Activated CD8-positive, alpha-beta memory T cell treated with anti-CD3 and anti-CD28 coated beads, Interleukin-2, amount 50 U/mL, for 1 hour (primary cell): ENCODE data around the gene SLC16A9.

Source experiments
- DNase-seq: peaks from one replicate; pipeline ENCODE4 v3.0.0-alpha.2; 2020; ENCODE audit errors: extremely low read depth

The SLC16A9 gene

GRCh38 chr10:59718257-59718656 lies 8.6 kb upstream of the SLC16A9 start:
- DNase-seq: no peak

- DNase-seq: no peak
These were observed 3.7 kb upstream of the SLC16A9 start for GRCh38 chr10:59713196-59713821.

GRCh38 chr10:59711871-59712494 lies 2.3 kb upstream of the SLC16A9 start:
- DNase-seq: no peak

DNA sequence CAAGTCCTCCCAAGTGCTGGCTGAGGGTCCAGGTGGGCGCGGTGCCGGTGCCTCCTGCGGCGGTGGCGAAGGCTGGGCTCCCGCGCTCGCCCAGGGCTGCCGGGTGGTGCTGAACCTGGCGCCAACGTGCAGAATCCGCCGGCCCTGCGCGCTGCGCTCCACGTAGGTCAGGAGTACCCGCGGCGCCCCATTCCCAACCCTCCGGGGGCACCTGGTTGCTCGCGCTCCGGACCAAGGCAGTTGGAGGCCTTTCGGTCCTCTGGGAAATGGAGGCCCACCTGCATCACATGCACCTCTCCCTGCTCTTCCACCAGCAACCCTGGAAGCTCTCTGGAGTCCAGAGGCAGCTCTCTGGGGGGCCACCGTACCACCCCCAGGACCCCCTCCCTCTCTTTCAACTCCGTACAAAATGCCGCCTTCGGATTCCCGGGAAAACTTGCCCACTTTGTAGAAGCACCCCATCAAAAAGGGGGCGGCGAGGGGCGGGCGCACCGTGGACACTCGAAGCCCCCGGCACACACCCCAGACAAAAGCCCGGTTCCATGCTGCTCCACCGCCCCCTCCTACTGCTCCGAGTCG lies 745 bp downstream of the SLC16A9 start:
- DNase-seq: no peak

DNA sequence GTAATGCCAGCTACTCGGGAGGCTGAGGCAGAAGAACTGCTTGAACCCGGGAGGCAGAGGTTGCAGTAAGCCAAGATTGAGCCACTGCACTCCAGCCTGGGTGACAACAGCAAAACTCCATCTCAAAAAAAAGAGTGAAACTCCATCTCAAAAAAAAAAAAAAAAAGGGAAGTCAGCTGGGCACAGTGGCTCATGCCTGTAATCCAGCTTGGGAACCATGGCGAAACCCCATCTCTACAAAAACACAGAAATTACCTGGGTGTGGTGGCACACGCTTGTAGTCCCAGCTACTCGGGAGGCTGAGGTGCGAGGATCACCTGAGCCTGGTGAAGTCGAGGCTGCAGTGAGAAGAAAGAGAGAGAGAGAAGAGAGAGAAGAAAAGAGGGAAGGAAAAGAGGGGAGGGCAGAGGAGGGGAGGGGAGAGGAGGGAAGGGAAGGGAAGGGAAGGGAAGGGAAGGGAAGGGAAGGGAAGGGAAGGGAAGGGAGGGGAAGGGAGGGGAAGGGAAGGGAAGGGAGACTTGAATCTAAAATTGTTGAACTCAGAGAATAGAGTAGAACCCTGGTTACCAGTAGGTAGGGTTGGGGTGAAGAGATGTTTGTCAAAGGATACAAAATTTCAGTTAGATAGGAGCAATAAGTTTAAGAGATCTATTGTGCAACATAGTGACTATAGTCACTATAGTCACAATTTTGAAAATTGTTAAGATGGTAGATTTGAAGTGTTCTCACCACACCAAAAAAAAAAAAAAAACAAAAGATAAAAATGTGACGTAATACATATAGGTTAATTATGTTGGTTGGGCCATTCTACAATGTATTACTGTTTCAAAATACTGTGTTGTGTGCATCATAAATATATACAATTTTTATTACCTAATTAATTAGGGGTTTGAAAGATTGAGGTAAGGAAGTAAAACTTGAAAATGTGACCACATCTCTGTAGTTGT lies 2.5 kb downstream of the SLC16A9 start:
- DNase-seq: no peak

DNA sequence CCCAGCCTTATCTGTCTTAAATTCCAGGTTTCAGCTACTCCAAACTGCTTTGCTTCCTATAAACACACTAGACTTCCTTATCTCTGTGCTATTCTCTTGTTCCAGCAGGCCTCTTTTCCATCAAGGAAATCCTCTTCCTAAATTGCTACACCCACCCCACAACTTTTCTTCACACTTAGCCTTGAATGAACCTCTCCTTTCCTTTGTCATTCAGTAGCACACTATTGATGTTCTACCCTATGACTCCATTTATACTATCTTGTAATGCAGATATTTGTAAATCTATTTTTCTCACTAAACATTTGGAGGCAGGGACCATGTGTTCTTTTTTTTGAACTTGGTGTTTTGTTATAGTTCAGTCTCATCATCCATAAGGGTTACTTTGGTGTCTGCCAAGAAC lies 3.7 kb downstream of the SLC16A9 start:
- DNase-seq: no peak

DNA sequence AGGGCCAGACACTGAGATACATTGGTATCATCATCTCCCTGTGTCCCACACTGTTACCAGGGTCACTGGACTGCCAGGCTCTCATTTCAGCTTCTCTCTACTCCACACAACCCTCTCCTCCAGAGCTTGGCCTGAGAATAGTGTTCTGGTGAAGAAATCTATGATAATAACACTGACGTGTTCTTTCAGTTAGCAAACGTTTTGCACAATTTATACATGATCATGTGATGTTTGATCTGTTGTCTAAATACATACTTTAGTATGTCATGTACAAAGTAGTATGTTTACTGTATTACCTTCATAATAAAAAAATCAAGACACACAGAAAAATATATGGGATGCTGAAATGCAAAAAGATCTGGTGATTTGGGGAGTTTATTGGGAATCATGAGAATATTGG lies 5.0 kb downstream of the SLC16A9 start:
- no peak for DNase-seq

DNA sequence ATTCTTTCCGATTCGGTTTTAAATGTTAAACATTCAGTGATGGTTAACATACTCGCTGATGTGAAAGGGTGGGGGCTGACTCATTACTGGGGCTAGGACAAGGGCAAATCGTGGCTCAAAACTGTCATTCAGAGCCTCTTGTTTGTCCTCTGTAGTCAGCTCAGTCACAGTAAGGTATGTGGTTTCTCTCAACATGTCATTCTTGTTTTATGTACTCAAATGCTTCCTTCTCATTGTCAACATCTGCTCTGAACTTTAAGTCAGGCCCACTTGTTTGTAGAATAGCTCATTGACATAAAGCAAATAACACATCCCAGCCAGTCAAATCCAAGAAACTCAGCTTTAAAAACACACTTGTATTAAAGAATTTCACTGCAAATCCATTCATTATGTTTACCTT lies 7.3 kb downstream of the SLC16A9 start:
- DNase-seq: no peak

DNA sequence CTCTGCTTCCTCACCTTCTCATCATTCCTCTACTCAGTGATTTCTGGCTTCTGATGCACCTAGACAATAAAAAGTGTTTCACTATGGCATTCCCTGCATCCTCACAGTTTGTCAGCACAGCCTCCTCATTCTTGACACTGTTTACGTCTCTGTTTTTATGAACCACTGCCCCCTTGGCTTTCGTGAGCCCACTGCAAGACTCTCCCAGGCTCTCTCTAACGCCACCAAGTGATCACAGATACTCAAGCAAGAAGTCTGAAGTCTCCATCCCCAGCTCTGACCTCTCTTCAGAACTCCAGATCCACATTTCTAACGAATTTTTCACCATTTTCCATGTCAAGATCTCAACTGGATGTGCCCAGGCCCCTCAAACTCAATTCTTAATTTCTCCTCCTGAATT lies 8.9 kb downstream of the SLC16A9 start:
- DNase-seq: no peak

DNA sequence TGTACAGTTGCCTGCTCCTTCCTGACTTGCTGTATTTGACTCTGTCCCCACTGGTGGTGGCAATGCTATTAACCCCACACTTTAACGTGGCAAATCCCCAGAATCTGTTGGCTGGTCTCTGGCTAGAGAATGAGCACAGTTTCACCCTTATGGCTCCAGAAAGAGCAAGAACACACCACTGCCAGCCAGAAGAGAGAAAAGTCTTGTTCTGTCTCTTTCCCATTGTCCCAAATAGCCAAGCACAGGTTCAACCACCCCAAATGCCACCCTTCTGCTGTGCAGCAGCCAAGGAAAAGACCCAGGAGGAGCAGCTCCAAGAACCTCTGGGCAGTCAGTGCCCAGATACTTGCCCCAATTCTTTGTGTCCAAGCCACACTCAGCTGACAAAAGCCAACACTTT lies 11.3 kb downstream of the SLC16A9 start:
- no peak for DNase-seq

GRCh38 chr10:59695637-59696036 lies 14.0 kb downstream of the SLC16A9 start:
- DNase-seq: no peak

DNA sequence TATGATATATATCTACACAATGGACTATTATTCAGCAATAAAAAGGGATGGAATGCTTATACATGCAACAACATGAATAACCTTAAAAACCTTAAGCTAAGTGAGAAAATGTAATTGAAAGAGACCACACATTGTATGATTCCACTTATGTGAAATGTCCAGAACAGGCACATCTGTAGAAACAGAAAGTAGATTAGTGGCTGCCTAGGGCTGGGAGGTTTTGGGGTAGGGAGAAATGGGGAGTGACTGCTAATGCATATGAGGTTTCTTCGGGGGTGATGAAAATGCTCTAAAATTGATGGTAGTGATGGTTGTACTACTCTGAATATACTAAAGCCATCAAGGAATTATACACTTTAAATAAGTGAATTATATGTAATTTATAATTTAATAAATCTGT lies 14.7 kb downstream of the SLC16A9 start:
- DNase-seq: no peak

DNA sequence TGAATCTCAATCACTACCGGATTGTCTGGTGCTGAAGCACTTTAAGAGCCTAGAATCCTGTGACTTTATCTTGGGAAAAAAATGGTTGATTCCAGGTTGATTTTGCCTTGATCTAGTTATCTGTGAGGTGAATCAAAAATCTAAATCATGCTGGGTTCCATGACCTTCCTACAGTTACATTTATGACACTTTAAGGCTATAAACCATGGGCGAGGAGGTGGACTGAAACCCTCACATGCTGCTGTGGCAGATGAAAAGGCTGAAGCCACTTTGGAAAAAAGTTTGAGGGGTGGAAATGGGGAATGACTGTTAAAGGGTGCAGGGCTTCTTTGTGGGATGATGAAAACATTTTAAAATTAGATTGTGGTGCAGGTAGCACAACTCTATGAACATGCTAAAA lies 17.5 kb downstream of the SLC16A9 start:
- DNase-seq: no peak

DNA sequence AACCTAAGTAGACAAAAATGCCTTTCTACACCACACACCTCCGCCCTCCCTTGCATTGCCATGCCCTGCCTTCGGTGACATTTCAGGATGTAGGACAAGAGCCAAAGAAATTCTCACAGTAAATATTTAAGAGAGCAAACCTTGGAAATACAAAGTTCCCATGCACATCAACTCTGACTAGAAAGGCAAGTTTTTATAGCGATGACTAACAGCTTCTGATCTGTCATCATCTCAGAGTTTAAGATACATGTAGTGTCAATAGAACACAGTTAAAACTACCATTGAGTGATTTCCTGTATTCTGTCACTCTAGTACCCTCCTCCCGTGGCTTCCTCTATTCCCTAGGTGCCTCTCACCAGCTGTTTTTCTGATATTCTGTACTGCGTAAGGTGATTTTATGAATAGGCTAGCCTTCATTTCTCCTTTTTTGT lies 20.7 kb downstream of the SLC16A9 start:
- no peak for DNase-seq

DNA sequence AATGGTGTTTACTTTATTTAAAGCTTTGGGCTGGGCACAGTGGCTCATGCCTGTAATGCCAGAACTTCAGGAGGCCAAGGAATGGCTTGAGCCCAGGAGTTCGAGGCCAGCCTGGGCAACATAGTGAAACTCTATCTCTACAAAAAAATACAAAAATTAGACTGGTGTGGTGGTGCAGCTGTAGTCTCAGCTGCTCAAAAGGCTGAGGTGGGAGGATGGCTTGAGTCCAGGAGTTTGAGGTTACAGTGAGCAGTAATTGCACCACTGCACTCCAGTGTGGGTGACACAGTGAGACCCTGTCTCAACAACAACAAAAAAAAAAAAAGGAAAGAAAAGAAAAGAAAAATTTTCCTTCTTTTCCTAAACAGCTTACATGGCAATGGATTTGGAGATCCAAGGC lies 22.0 kb downstream of the SLC16A9 start:
- DNase-seq: no peak

- no peak for DNase-seq
These were observed 25.6 kb downstream of the SLC16A9 start for GRCh38 chr10:59684006-59684405.

DNA sequence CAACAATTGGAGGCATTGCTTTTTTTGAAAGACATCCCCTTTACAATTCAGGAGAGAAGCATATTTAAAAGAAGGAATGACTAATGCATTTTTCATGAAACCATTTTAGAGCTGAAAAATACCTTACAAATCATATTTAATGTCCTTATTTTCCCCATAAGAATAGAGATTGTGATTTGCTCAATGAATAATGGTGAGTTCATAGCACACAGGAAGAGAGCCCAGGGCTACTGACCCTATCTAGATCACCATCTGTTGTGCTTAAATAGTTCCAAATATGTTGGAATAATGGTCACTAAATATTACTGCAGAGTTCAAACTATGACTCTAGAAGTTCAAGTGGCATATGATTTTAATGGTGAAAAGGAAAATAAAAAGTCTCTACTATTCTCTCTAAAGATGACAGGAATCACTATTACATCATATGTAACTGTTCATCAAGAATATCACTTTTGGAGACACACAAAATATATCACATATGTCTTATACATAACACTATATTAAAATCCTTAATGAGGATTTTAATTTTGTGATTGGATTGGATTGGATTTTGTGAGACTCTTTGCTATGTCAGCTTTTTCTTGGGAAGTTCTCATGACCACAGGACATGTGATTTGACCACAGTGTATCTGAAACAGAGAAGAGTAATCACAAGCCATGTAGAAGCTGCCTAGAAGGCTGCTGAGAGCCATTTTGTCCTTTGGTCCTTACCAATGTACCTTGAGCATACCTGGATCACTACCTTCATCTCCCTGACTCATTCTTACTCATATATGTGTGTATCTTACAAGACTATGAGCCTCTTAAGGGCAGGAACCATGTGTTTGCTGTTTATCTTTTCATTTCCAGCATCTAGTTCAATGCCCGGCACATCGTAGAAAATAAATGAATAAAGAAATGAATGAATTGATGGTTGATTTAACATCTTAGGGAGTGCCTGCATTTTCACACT lies 26.4 kb downstream of the SLC16A9 start:
- DNase-seq: no peak

DNA sequence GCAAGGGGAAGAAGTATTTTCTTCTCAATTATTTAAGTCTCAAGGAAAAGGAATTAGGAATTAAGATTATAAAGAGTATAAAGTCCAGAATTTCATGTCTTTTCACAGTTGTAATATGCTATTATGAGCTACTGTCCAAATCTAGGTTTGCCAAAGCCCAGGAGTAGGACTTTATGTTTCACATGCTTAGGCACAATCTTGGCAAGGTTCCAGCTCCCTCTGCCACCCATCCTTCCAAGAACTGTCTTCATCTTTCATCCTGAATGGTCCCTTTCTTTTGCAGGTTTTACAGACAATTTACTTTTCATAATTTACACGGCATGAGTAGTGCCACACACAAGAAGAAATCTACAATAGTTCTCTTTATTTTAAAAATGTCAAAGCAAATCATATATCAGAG lies 29.5 kb downstream of the SLC16A9 start:
- DNase-seq: no peak

DNA sequence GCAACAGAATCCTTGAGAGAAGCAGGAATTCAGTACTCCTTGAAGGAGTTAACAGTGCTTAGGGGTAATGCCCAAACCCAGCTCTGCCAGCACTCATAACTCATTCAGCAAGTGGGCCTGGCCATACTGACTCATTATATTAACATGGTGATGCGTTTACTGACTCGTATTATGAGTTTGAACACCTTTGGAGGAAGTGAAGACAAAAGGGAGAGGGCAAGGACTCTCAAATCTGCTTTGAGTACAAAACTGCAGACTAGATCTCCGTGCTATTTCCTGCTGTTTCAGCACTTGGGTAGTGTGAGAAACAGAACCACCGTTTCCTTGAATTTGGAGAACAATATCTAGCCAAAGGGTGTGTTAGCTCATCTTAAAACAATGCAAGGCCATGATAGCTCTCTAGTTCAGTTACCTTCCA lies 30.8 kb downstream of the SLC16A9 start:
- DNase-seq: no peak

- DNase-seq: no peak
These were observed 32.3 kb downstream of the SLC16A9 start for GRCh38 chr10:59677253-59677831.

DNA sequence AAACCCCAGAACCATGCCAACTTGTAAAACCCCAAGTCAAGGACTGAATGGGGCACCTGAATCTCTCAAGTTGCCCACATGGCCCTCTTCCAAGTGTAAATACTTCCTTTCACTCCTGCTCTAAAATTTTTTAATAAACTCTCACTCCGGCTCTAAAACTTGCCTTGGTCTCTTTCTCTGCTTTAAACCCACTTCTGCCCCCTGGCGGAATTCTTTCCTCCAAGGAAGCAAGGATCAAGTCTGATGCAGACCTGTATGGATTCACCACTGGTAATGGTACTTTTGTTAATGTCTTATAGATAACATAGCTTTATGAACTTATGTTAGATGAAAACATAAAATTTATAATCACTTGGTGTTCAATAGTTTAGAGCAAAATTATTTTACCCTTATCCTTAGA lies 33.8 kb downstream of the SLC16A9 start:
- no peak for DNase-seq
